MM.1S (cell line): Measurements from ENCODE around the gene ABCC4.

Experiments
- DNase-seq: peaks from one replicate; pipeline ENCODE4 v3.0.0-alpha.2; 2015
- H2AFZ ChIP-seq: fragments of 300-600 bp; sonication (generic); 2 replicates; pipeline ENCODE4 v1.6.0; 2016; ENCODE audit warnings: antibody characterized with exemption, low read length
- H3F3A ChIP-seq: fragments of 300-600 bp; sonication (generic); 2 replicates; pipeline ENCODE4 v1.6.1; 2016; ENCODE audit warnings: mild to moderate bottlenecking, antibody characterized with exemption, low read length, moderate library complexity, mixed read lengths; ENCODE audit not compliant: insufficient read depth
- H3K27ac ChIP-seq: fragments of 300-600 bp; sonication (generic); 2 replicates; pipeline ENCODE4 v1.5.1; 2016; ENCODE audit warnings: mild to moderate bottlenecking, low read length
- H3K27me3 ChIP-seq: fragments of 300-600 bp; sonication (generic); replicated peaks from 2 replicates; pipeline ENCODE4 v1.6.0; 2016; ENCODE audit warnings: low read length; ENCODE audit not compliant: insufficient read depth
- H3K36me3 ChIP-seq: fragments of 300-600 bp; sonication (generic); replicated peaks from 2 replicates; pipeline ENCODE4 v1.6.1; 2016; ENCODE audit warnings: mild to moderate bottlenecking, low read length, mixed read lengths; ENCODE audit not compliant: insufficient read depth
- H3K4me1 ChIP-seq: fragments of 300-600 bp; sonication (generic); 2 replicates; pipeline ENCODE4 v1.6.1; 2016; ENCODE audit warnings: low read length, mixed read lengths
- H3K4me2 ChIP-seq: fragments of 300-600 bp; sonication (generic); 2 replicates; pipeline ENCODE4 v1.6.0; 2016; ENCODE audit warnings: low read depth, low read length
- H3K4me3 ChIP-seq: fragments of 300-600 bp; sonication (generic); 2 replicates; pipeline ENCODE4 v1.5.1; 2016; ENCODE audit warnings: low read length, mixed read lengths
- H3K79me2 ChIP-seq: fragments of 300-600 bp; sonication (generic); 2 replicates; pipeline ENCODE4 v1.6.1; 2016; ENCODE audit warnings: mixed run types, low read length, mixed read lengths
- H3K9ac ChIP-seq: fragments of 300-600 bp; sonication (generic); 2 replicates; pipeline ENCODE4 v1.6.1; 2016; ENCODE audit warnings: low read length, mixed read lengths
- H3K9me2 ChIP-seq: fragments of 300-600 bp; sonication (generic); replicated peaks from 2 replicates; pipeline ENCODE4 v1.6.1; 2016; ENCODE audit warnings: mild to moderate bottlenecking, low read length, mixed read lengths; ENCODE audit not compliant: insufficient read depth
- H3K9me3 ChIP-seq: fragments of 300-600 bp; sonication (generic); replicated peaks from 2 replicates; pipeline ENCODE4 v1.6.1; 2016; ENCODE audit warnings: mild to moderate bottlenecking, low read length, mixed read lengths; ENCODE audit not compliant: insufficient read depth
- H4K20me1 ChIP-seq: fragments of 300-600 bp; sonication (generic); 2 replicates; pipeline ENCODE4 v1.6.1; 2016; ENCODE audit warnings: mild to moderate bottlenecking, low read length, moderate library complexity, mixed read lengths; ENCODE audit not compliant: insufficient read depth
- EZH2 ChIP-seq: fragments of 300-600 bp; sonication (generic); optimal IDR thresholded peaks from 2 replicates; pipeline ENCODE3; 2017; ENCODE audit warnings: low read depth, mild to moderate bottlenecking, antibody characterized with exemption, low read length, mixed read lengths
- EZH2phosphoT487 ChIP-seq: fragments of 300-600 bp; sonication (generic); IDR thresholded peaks from 2 replicates; pipeline ENCODE4 v1.6.1; 2018; ENCODE audit warnings: antibody characterized with exemption, low read length
- TF ChIP-seq, protein P1 (sequence below): fragments of 300-600 bp; sonication (generic); IDR thresholded peaks from 2 replicates; pipeline ENCODE4 v1.5.1; 2016; ENCODE audit warnings: antibody characterized with exemption, low read length, mixed read lengths

The ABCC4 gene

DNA sequence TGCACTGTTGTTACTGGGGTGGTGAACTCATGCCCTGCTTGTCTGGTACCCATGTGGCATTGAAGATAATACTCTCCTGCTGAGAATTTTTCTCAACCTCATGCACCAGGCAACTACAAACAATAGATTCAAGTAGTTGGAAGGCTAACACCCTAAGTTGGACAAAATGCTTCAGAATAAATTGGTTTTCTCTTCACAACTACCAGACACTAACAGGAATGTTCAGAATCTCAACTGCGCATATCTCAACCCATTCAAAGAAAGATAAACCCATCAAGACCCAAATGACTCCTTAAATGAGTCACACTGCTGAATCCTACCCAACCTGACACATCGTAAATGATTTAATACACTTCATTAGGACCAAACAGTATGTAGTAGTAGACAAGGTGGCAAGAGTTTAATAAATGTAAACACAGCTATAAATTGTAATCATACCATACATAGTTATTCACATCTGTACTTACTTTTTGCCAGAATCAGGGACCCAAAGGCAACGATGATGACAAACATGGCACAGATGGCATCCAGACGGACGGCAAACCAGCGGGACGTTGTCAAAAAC, 227.4 kb downstream of the ABCC4 start:
- Histone ChIP-seq H3K36me3 (no peaks in the 10 kb centered on the region), H3K9me3 (no peaks in the 10 kb centered on the region), H3K27me3 (no peaks in the 10 kb centered on the region), H3K79me2 (no peaks in the 10 kb centered on the region), H3K4me3 (no peak overlapping the region), H3F3A (no peaks in the 10 kb centered on the region), H3K4me2 (no peak overlapping the region), H4K20me1 (no peaks in the 10 kb centered on the region), H3K9ac (no peak overlapping the region), H3K4me1 (no peaks in the 10 kb centered on the region), H3K9me2 (no peaks in the 10 kb centered on the region), H2AFZ (no peak overlapping the region), H3K27ac (no peak overlapping the region)
- no peak for DNase-seq
- TF ChIP-seq, protein P1, sequence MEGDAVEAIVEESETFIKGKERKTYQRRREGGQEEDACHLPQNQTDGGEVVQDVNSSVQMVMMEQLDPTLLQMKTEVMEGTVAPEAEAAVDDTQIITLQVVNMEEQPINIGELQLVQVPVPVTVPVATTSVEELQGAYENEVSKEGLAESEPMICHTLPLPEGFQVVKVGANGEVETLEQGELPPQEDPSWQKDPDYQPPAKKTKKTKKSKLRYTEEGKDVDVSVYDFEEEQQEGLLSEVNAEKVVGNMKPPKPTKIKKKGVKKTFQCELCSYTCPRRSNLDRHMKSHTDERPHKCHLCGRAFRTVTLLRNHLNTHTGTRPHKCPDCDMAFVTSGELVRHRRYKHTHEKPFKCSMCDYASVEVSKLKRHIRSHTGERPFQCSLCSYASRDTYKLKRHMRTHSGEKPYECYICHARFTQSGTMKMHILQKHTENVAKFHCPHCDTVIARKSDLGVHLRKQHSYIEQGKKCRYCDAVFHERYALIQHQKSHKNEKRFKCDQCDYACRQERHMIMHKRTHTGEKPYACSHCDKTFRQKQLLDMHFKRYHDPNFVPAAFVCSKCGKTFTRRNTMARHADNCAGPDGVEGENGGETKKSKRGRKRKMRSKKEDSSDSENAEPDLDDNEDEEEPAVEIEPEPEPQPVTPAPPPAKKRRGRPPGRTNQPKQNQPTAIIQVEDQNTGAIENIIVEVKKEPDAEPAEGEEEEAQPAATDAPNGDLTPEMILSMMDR, result no peak
- TF ChIP-seq EZH2 (no peak), EZH2phosphoT487 (no peak)

- Histone ChIP-seq H3K36me3 (no peaks in the 10 kb centered on the region), H3K27ac (no peak overlapping the region), H3F3A (no peaks in the 10 kb centered on the region), H3K9me2 (no peaks in the 10 kb centered on the region), H3K4me2 (no peak overlapping the region), H2AFZ (no peak overlapping the region), H3K79me2 (no peaks in the 10 kb centered on the region), H3K9me3 (no peaks in the 10 kb centered on the region), H3K9ac (no peak overlapping the region), H4K20me1 (no peaks in the 10 kb centered on the region), H3K27me3 (no peaks in the 10 kb centered on the region), H3K4me1 (no peaks in the 10 kb centered on the region), H3K4me3 (no peak overlapping the region)
- TF ChIP-seq EZH2phosphoT487 (no peak), EZH2 (no peak)
- TF ChIP-seq, protein P1, result no peak
- no peak for DNase-seq
Measured at GRCh38 chr13:95067303-95067702, 233.9 kb downstream of the ABCC4 start.

DNA sequence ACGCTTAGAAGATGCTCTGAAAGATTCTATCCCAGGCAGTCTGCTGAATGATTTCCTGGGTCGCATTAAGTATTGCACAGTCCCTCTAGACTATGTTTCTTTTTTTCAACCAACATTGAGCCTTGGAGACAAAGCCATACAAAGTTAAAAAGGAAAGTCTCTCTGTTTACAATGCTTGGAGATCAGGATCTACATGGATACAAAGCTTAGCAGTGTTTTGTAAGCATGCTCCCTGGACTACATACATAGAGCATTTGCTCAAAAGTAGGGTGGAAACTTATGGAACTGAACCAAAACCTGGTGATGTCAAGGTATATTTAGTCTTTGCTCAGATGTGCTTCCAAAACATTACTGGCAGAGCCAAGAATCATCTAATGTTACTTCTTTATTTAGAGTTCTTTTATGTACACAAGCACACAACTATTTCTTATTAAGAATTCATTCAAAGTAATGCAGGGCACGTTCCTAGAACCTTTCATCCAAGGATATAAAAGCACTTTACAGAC, 241.2 kb downstream of the ABCC4 start:
- no peak overlapping the region for H3K4me2 ChIP-seq
- no peaks in the 10 kb centered on the region for H3K27me3 ChIP-seq
- no peaks in the 10 kb centered on the region for H4K20me1 ChIP-seq
- no peak overlapping the region for H3K27ac ChIP-seq
- H3K79me2 ChIP-seq, result no peaks in the 10 kb centered on the region
- no peaks in the 10 kb centered on the region for H3K4me1 ChIP-seq
- H3K36me3 ChIP-seq, result no peaks in the 10 kb centered on the region
- H3K4me3 ChIP-seq, result no peak overlapping the region
- no peak for DNase-seq
- H3F3A ChIP-seq, result no peaks in the 10 kb centered on the region
- no peaks in the 10 kb centered on the region for H3K9me3 ChIP-seq
- no peaks in the 10 kb centered on the region for H3K9me2 ChIP-seq
- TF ChIP-seq EZH2phosphoT487 (no peak), EZH2 (no peak)
- TF ChIP-seq, protein P1, result no peak
- H3K9ac ChIP-seq, result no peak overlapping the region
- no peak overlapping the region for H2AFZ ChIP-seq
